Testis (tissue), 2 donors: Measurements from ENCODE around the gene BRSK2.

Experiments
- POLR2A ChIP-seq: fragments of 450-650 bp; IDR thresholded peaks from one replicate; pipeline ENCODE4 v1.6.1; 2017; ENCODE audit warnings: antibody characterized with exemption, mild to moderate bottlenecking, moderate library complexity
- TF ChIP-seq, protein P1 (sequence below), 3 experiments: fragments of 450-650 bp in 2 of 3; fragments of 200-600 bp in 1 of 3; sonication (generic) in 1 of 3; IDR thresholded peaks; one replicate each; pipeline ENCODE4 v1.5.1; 2016 to 2019; ENCODE audit warnings: antibody characterized with exemption in 3 of 3, mild to moderate bottlenecking in 2 of 3, moderate library complexity in 1 of 3

DNA sequence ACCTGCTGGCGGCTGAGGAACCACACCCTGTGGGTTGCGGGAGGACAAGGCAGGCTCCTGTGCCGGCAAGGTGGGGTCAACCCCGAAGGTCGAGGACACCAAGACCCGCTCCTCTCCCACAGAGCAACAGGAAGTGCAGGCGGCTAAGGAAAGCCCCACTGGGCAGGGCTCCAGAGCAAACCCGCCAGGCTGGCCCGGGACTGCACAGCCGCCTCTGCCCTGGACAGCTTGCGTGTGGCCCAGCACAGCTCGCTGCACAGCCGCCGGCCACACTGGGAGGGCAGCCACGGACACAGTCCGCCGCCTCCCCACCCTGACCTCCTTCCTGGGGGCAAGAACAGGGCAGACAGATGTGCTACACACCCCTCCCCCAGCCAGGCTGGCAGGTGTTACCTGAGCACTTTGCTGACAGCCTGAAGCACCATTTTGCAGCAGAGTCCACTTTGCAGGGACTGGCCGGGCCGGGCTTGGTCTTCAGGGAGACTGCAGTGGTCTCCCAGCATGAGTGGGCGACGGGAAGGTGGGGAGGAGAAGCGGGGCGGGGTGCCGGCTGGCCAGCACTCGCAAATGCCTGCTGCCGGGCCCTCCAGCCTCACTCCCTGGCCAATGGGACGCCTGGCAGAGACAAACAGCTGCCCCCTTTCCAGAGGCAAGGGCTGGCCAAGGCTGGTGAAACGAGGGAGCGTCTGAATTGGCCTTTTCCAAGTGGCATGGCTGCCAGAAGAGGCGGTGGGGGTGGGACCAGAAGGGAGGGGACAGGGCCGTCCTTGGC is 96.5 kb downstream of the BRSK2 start, which contains the start of gene MOB2:
- TF ChIP-seq, protein P1, sequence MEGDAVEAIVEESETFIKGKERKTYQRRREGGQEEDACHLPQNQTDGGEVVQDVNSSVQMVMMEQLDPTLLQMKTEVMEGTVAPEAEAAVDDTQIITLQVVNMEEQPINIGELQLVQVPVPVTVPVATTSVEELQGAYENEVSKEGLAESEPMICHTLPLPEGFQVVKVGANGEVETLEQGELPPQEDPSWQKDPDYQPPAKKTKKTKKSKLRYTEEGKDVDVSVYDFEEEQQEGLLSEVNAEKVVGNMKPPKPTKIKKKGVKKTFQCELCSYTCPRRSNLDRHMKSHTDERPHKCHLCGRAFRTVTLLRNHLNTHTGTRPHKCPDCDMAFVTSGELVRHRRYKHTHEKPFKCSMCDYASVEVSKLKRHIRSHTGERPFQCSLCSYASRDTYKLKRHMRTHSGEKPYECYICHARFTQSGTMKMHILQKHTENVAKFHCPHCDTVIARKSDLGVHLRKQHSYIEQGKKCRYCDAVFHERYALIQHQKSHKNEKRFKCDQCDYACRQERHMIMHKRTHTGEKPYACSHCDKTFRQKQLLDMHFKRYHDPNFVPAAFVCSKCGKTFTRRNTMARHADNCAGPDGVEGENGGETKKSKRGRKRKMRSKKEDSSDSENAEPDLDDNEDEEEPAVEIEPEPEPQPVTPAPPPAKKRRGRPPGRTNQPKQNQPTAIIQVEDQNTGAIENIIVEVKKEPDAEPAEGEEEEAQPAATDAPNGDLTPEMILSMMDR (IDR thresholded peaks at IDR 0.05): no peak
- TF ChIP-seq POLR2A: no peak
